Epithelial cell of esophagus (primary cell): ENCODE results near the gene CHST1.

Experiments
- DNase-seq: peaks from one replicate; pipeline ENCODE4 v3.0.0; 2010; ENCODE audit warnings: low read depth
- H3K4me3 ChIP-seq: 2 replicates; pipeline ENCODE4 v1.5.1; 2011; ENCODE audit warnings: mild to moderate bottlenecking, low read length, control low read depth
- TF ChIP-seq, protein P1 (sequence below): IDR thresholded peaks from 2 replicates; pipeline ENCODE4 v1.5.1; 2011; ENCODE audit warnings: low read depth, mild to moderate bottlenecking, low read length, control low read depth, inconsistent platforms; ENCODE audit not compliant: insufficient read depth; ENCODE audit errors: missing control alignments

The CHST1 gene

GRCh38 chr11:45659031-45659817 is 6.2 kb downstream of the CHST1 start:
- no peak overlapping the region for H3K4me3 ChIP-seq
- TF ChIP-seq, protein P1, sequence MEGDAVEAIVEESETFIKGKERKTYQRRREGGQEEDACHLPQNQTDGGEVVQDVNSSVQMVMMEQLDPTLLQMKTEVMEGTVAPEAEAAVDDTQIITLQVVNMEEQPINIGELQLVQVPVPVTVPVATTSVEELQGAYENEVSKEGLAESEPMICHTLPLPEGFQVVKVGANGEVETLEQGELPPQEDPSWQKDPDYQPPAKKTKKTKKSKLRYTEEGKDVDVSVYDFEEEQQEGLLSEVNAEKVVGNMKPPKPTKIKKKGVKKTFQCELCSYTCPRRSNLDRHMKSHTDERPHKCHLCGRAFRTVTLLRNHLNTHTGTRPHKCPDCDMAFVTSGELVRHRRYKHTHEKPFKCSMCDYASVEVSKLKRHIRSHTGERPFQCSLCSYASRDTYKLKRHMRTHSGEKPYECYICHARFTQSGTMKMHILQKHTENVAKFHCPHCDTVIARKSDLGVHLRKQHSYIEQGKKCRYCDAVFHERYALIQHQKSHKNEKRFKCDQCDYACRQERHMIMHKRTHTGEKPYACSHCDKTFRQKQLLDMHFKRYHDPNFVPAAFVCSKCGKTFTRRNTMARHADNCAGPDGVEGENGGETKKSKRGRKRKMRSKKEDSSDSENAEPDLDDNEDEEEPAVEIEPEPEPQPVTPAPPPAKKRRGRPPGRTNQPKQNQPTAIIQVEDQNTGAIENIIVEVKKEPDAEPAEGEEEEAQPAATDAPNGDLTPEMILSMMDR = no peak
- DNase-seq = no peak

GRCh38 chr11:45658292-45658991 is 7.0 kb downstream of the CHST1 start:
- no peak overlapping the region for H3K4me3 ChIP-seq
- TF ChIP-seq, protein P1 = no peak
- DNase-seq = no peak

DNA sequence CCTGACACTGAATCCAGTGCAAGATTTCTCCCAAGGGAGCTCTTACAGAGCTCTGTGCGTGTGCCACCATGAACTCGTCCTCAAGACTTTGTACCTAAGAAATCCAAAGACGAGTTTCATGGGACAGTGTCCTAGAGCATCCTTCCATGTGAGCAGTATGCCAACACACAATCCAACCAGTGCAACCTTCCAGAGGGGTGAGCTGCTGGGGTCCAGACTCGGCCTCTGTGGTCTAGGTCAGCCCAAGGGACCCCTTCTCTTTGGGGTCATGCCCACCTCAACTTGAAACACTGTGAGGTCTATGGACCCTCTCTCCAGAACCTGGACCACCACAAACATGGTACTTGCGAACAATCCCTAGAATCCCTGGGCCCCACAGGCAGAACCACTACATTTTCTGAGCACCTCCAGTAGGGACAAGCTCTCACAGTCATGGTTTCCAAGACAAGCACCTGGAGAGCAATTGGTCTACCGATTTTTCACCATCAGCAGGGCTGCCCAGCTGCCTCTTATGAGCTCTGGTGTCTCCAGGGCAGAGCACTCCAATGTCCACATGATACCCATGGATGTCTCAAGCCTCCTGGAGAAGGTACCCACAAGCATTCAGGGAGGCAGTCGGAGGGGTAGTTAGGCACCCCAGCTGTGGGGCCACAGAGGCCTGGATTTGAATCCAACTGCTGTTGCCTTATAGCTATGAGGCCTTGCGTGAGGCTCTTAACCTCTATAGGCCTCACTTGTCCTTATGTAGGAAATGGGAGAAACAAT is 7.7 kb downstream of the CHST1 start:
- DNase-seq = no peak
- no peak overlapping the region for H3K4me3 ChIP-seq
- TF ChIP-seq, protein P1 = no peak

- no peak for DNase-seq
- TF ChIP-seq, protein P1 = no peak
- H3K4me3 ChIP-seq = no peak overlapping the region
Measured at GRCh38 chr11:45655831-45656230, 9.6 kb downstream of the CHST1 start.

- peak; percentile 61 for DNase-seq
- TF ChIP-seq, protein P1 = peak; percentile 93
- no peak overlapping the region for H3K4me3 ChIP-seq
Measured at GRCh38 chr11:45655347-45655756, 10.1 kb downstream of the CHST1 start.

GRCh38 chr11:45655012-45655283 is 10.5 kb downstream of the CHST1 start:
- no peak overlapping the region for H3K4me3 ChIP-seq
- TF ChIP-seq, protein P1 = no peak
- DNase-seq = no peak
